K562 (cell line): Measurements from ENCODE around the gene NEURL2. TPM values are rescaled to one million over a fixed set of nuclear protein-coding genes. Genes with fewer than 3 reads are reported as not detected.
A peak's percentile ranks its signal among the peaks of the same experiment; 100 is the strongest.

Source experiments
- ATAC-seq: fragments of 200-7000 bp; cut with Tn5 transposase; 3 replicates; pipeline ENCODE4 v1.9.1; 2020; ENCODE audit warnings: moderate library complexity
- BruUV-seq: library from RNA; stranded (reverse); fragments of 400-500 nt; replicated peaks from 2 replicates; lab custom pipeline; 2021; lab: Mats Ljungman, UMichigan
- CTCF ChIA-PET: fragments of 300-600 bp; formaldehyde crosslinking; extraction: SDS; loops from one replicate; lab custom pipeline; 2021; ENCODE audit warnings: low intra/inter-chr PET ratio; lab: Yijun Ruan, JAX
- POLR2A ChIA-PET: fragments of 300-600, 350-650 bp; sonication (Branson Sonifier 250); formaldehyde crosslinking; extraction: SDS; loops from one replicate; lab custom pipeline; 2021; ENCODE audit warnings: antibody characterized with exemption, inconsistent platforms; lab: Yijun Ruan, JAX
- DNase-seq, 4 experiments: peaks; one replicate each; pipeline versions ENCODE4 v3.0.0 to v3.0.0-alpha.2; 2011 to 2018; ENCODE audit warnings: low spot score in 3 of 4, mixed read lengths in 3 of 4; ENCODE audit errors: extremely low read depth in 1 of 4
- FAIRE-seq: peaks from 2 replicates; lab custom pipeline; 2011; peaks lifted over from hg19 to GRCh38; lab: Jason Lieb, UNC
- H2AFZ ChIP-seq: 2 replicates; pipeline ENCODE4 v1.6.0; 2011; ENCODE audit warnings: low read depth, low read length, control low read depth, inconsistent platforms
- H3K27ac ChIP-seq: fragments of 200-600 bp; 3 replicates; pipeline ENCODE4 v1.8.0; 2011; ENCODE audit warnings: low read depth, mild to moderate bottlenecking, control low read depth, inconsistent platforms, low read length, moderate library complexity, mixed read lengths; ENCODE audit errors: extremely low read depth
- H3K27me3 ChIP-seq, 2 experiments: fragments of 300-600 bp in 1 of 2; 2 replicates in 1 of 2; 3 replicates in 1 of 2; pipeline versions ENCODE4 v1.6.0 to v1.8.0; 2011; ENCODE audit warnings: inconsistent platforms in 2 of 2, low read length in 2 of 2, mild to moderate bottlenecking in 1 of 2, mixed read lengths in 1 of 2, moderate library complexity in 1 of 2; ENCODE audit not compliant: control insufficient read depth in 2 of 2, insufficient read depth in 2 of 2
- H3K36me3 ChIP-seq: fragments of 300-600 bp; 3 replicates; pipeline ENCODE4 v1.8.0; 2011; ENCODE audit warnings: mild to moderate bottlenecking, low read length, inconsistent platforms; ENCODE audit not compliant: control insufficient read depth, insufficient read depth
- H3K4me1 ChIP-seq, 2 experiments: fragments of 200-600 bp in 1 of 2; replicated peaks in 1 of 2; 2 replicates in 1 of 2; 3 replicates in 1 of 2; pipeline versions ENCODE4 v1.5.1 to v1.8.0; 2011; ENCODE audit warnings: inconsistent platforms in 2 of 2, low read length in 2 of 2, mild to moderate bottlenecking in 1 of 2, mixed read lengths in 1 of 2, moderate library complexity in 1 of 2; ENCODE audit not compliant: control insufficient read depth in 2 of 2, insufficient read depth in 2 of 2
- H3K4me2 ChIP-seq: 2 replicates; pipeline ENCODE4 v1.6.1; 2011; ENCODE audit warnings: low read length, control low read depth, inconsistent platforms, mixed read lengths; ENCODE audit not compliant: insufficient read depth
- H3K4me3 ChIP-seq: fragments of 200-600 bp; sonication (generic), shearing (Covaris generic); 2 replicates; pipeline ENCODE4 v1.5.1; 2016; ENCODE audit warnings: control low read depth, inconsistent platforms
- H3K79me2 ChIP-seq: fragments of 200-600 bp; 3 replicates; pipeline ENCODE4 v1.8.0; 2011; ENCODE audit warnings: low read length, inconsistent platforms; ENCODE audit not compliant: control insufficient read depth, insufficient read depth
- H3K9ac ChIP-seq, 2 experiments: 2 replicates each; pipeline versions ENCODE4 v1.6.0 to v1.6.1; 2011; ENCODE audit warnings: low read depth in 2 of 2, low read length in 2 of 2, control low read depth in 1 of 2, inconsistent platforms in 1 of 2, mild to moderate bottlenecking in 1 of 2, mixed read lengths in 1 of 2; ENCODE audit not compliant: insufficient read depth in 1 of 2
- H3K9me1 ChIP-seq: one replicate; pipeline ENCODE4 v1.6.0; 2011; ENCODE audit warnings: inconsistent platforms, mild to moderate bottlenecking, low read length, moderate library complexity; ENCODE audit not compliant: control insufficient read depth, insufficient read depth
- H3K9me3 ChIP-seq: replicated peaks from 2 replicates; pipeline ENCODE4 v1.5.1; 2011; ENCODE audit warnings: low read depth, low read length, inconsistent platforms; ENCODE audit not compliant: control insufficient read depth, insufficient read depth
- H4K20me1 ChIP-seq: replicated peaks from 2 replicates; pipeline ENCODE4 v1.6.1; 2011; ENCODE audit warnings: low read length, inconsistent platforms, mixed read lengths; ENCODE audit not compliant: control insufficient read depth, insufficient read depth
- ARNT ChIP-seq, 2 experiments: fragments of 450-650 bp; IDR thresholded peaks; 2 replicates each; pipeline ENCODE4 v1.6.1; 2016; ENCODE audit warnings: mild to moderate bottlenecking in 1 of 2
- BCLAF1 ChIP-seq, 2 experiments: fragments of 450-650 bp in 1 of 2; IDR thresholded peaks; 2 replicates each; pipeline ENCODE4 v1.6.1; 2011 to 2017; ENCODE audit warnings: low read depth in 2 of 2, antibody characterized with exemption in 1 of 2, borderline replicate concordance in 1 of 2, low read length in 1 of 2, mild to moderate bottlenecking in 1 of 2, mixed read lengths in 1 of 2; ENCODE audit not compliant: control insufficient read depth in 1 of 2
- CTBP1 ChIP-seq: fragments of 450-650 bp; IDR thresholded peaks from 2 replicates; pipeline ENCODE4 v1.6.1; 2016; ENCODE audit warnings: borderline replicate concordance
- DIDO1 ChIP-seq: fragments of 450-650 bp; IDR thresholded peaks from 2 replicates; pipeline ENCODE4 v1.6.1; 2016; ENCODE audit warnings: low read depth, missing biosample characterization, missing genetic modification characterization
- ERF ChIP-seq: fragments of 450-650 bp; formaldehyde crosslinking; IDR thresholded peaks from 2 replicates; pipeline ENCODE4 v1.4.0; 2020; ENCODE audit warnings: mild to moderate bottlenecking, mixed read lengths
- MBD2 ChIP-seq: sonication (generic); IDR thresholded peaks from 2 replicates; pipeline ENCODE4 v1.6.1; 2016; ENCODE audit warnings: low read depth, borderline replicate concordance
- MEIS2 ChIP-seq: fragments of 450-650 bp; IDR thresholded peaks from 2 replicates; pipeline ENCODE4 v1.6.1; 2014; ENCODE audit warnings: mild to moderate bottlenecking; ENCODE audit not compliant: partially characterized antibody
- PHF21A ChIP-seq: fragments of 450-650 bp; IDR thresholded peaks from 2 replicates; pipeline ENCODE4 v1.6.1; 2017; ENCODE audit warnings: low read depth, borderline replicate concordance
- PML ChIP-seq: IDR thresholded peaks from 2 replicates; pipeline ENCODE4 v1.6.1; 2012; ENCODE audit warnings: low read length, inconsistent platforms
- SAFB2 ChIP-seq: fragments of 200-400 bp; formaldehyde crosslinking; IDR thresholded peaks from 2 replicates; pipeline ENCODE4 v1.6.1; 2018; ENCODE audit warnings: borderline replicate concordance, low read length, low read depth, moderate library complexity; ENCODE audit not compliant: severe bottlenecking
- SRSF7 ChIP-seq: fragments of 200-400 bp; formaldehyde crosslinking; optimal IDR thresholded peaks from 2 replicates; pipeline ENCODE3; 2017; ENCODE audit warnings: mild to moderate bottlenecking, low read depth, low read length
- ZC3H4 ChIP-seq: sonication (generic); formaldehyde crosslinking; IDR thresholded peaks from 2 replicates; pipeline ENCODE4 v1.9.0; 2021; ENCODE audit warnings: missing genetic modification reagents, borderline replicate concordance
- ZKSCAN8 ChIP-seq: fragments of 200-800 bp; sonication (Bioruptor generic); IDR thresholded peaks from 2 replicates; pipeline ENCODE4 v1.6.1; 2016; ENCODE audit warnings: missing genetic modification characterization, missing compliant biosample characterization
- ZNF444 ChIP-seq: fragments of 250-450 bp; sonication (Bioruptor Pico); IDR thresholded peaks from 2 replicates; pipeline ENCODE4 v1.4.0; 2020; ENCODE audit warnings: mild to moderate bottlenecking, moderate library complexity
- whole genome bisulfite sequencing: fragments of 100-300 bp; shearing (Covaris generic); methylation state at CpG from one replicate; pipeline ENCODE4 v1.1.6; 2016; ENCODE audit warnings: low coverage, mixed read lengths; ENCODE audit not compliant: insufficient coverage; ENCODE audit errors: missing lambda C conversion rate; 5-methylcytosine and 5-hydroxymethylcytosine counted together
- in situ Hi-C: fragments of 300-500 bp; cut with MboI; formaldehyde crosslinking; loops from 4 replicates; pipeline ENCODE4 v1.15.0; 2018; ENCODE audit warnings: inconsistent platforms, mixed read lengths
- intact Hi-C: fragments of 100-400 bp; cut with micrococcal nuclease; formaldehyde crosslinking; loops from 2 replicates; pipeline ENCODE4 v1.14.2; 2022
- polyA plus RNA-seq, 8 experiments: library from polyadenylated mRNA; depleted of rRNA in 4 of 8; stranded (reverse) in 5 of 8; unstranded in 3 of 8; fragments of >200 nt; fragmentation: Nextera tagmentation in 2 of 8; fragmentation: Illumina TruSeq in 1 of 8; extraction: Ambion mirVana in 2 of 8; extraction: Trizol in 1 of 8; gene quantifications; 2 replicates each; pipeline versions ENCODE4 v1.2.1 to v1.2.3, GENCODE V29; 2011 to 2014; ENCODE audit warnings: inconsistent platforms in 1 of 8, missing spikeins in 1 of 8
- total RNA-seq, 7 experiments: library from RNA; depleted of rRNA in 6 of 7; stranded (reverse); fragments of >200 nt in 6 of 7; fragmentation: Illumina TruSeq in 2 of 7; extraction: Trizol in 2 of 7; gene quantifications; 2 replicates each; pipeline versions ENCODE4 v1.2.1 to v1.2.3, GENCODE V29; 2011 to 2021; ENCODE audit warnings: low replicate concordance in 1 of 7

The NEURL2 gene
- total and polyA plus RNA-seq, 9 of the 15 experiments (the other 6 are each of a cell fraction or from before 2014, with no cell fraction given): 0.22 to 1.9 (median 0.50) TPM; not detected in 1

GRCh38 chr20:45918182-45918737, 27.3 kb upstream of the NEURL2 start:
- Histone ChIP-seq H3K4me2 (no peak overlapping the region), H3K27me3 (no peaks in the 10 kb centered on the region), H3K79me2 (no peaks in the 10 kb centered on the region), H3K27ac (no peak overlapping the region), H4K20me1 (0 out of 2 replicates have a peak, but pooled peaks cover 3% of the 10 kb centered on the region), H3K36me3 (no peaks in the 10 kb centered on the region), H3K9me3 (no peaks in the 10 kb centered on the region), H3K9me1 (no peaks in the 10 kb centered on the region), H3K9ac (no peak overlapping the region), H2AFZ (peak overlapping the region; percentile 27), H3K4me1 (peaks cover 10 to 16% of the 10 kb centered on the region in 2 experiments; a peak in 4 of 5 replicates), H3K4me3 (no peak overlapping the region)
- in situ Hi-C loops: no loop called here
- no peak for FAIRE-seq
- DNase-seq: no peak
- no TSS peak for BruUV-seq
- ChIA-PET CTCF (no interaction called here), POLR2A (interaction anchor here (0.7 to 2.2 kb wide), 4 partner anchors 8 to 27 kb away, joined by 3 to 9 read pairs (median 4); partner anchors contain the start of genes CTSA, NEURL2 and PCIF1)
- 66% methylated on average over 5 of the region's 5 CpGs for WGBS
- TF ChIP-seq ARNT (IDR thresholded peaks at IDR 0.05) (peak in 1 of 2 experiments; percentile 97; a peak in 2 of 4 replicates), ZNF444 (CRISPR knock-in tag) (no peak)
- intact Hi-C loops: no loop called here
- no peak for ATAC-seq

GRCh38 chr20:45917790-45918141, 26.8 kb upstream of the NEURL2 start:
- no TSS peak for BruUV-seq
- FAIRE-seq (no peak), DNase-seq (no peak), ATAC-seq (no peak)
- no peaks in the 10 kb centered on the region for H3K79me2 ChIP-seq
- peaks cover 9 to 16% of the 10 kb centered on the region in 2 experiments; a peak in 4 of 5 replicates for H3K4me1 ChIP-seq
- 0 out of 2 replicates have a peak, but pooled peaks cover 3% of the 10 kb centered on the region for H4K20me1 ChIP-seq
- H3K36me3 ChIP-seq: no peaks in the 10 kb centered on the region
- CTCF ChIA-PET: no interaction called here
- H3K9ac ChIP-seq: no peak overlapping the region
- intact Hi-C loops (no loop called here), in situ Hi-C loops (no loop called here)
- H3K27me3 ChIP-seq: no peaks in the 10 kb centered on the region
- H3K4me2 ChIP-seq: no peak overlapping the region
- no peak overlapping the region for H3K4me3 ChIP-seq
- no peaks in the 10 kb centered on the region for H3K9me3 ChIP-seq
- no peak overlapping the region for H3K27ac ChIP-seq
- no peak overlapping the region for H2AFZ ChIP-seq
- POLR2A ChIA-PET: interaction anchor here (0.7 to 2.2 kb wide), 4 partner anchors 9 to 27 kb away, joined by 3 to 9 read pairs (median 4); partner anchors contain the start of genes CTSA, NEURL2 and PCIF1
- H3K9me1 ChIP-seq: no peaks in the 10 kb centered on the region
- WGBS: 48% methylated on average over 5 of the region's 5 CpGs
- TF ChIP-seq ERF (CRISPR knock-in tag): no peak
- no peak for TF ChIP-seq PHF21A
- no peak for TF ChIP-seq ZC3H4 (CRISPR knock-in tag)
- TF ChIP-seq MEIS2: no peak
- no peak for TF ChIP-seq SAFB2
- TF ChIP-seq CTBP1: no peak
- no peak for TF ChIP-seq PML
- no peak for TF ChIP-seq DIDO1 (tag)
- TF ChIP-seq BCLAF1 (IDR thresholded peaks at IDR 0.05; ENCODE audit: borderline replicate concordance in 1 of 2, control insufficient read depth in 1 of 2, low read depth in 2 of 2, low read length in 1 of 2): no peak
- no peak for TF ChIP-seq SRSF7
- no peak for TF ChIP-seq ZKSCAN8 (CRISPR knock-in tag)
- TF ChIP-seq MBD2: no peak
